ENCODE measurements around the gene SYT1. TPM values are rescaled to one million over a fixed set of nuclear protein-coding genes. Genes with fewer than 3 reads are reported as not detected.

The SYT1 gene
- total RNA-seq, 1 donor from 2014 or later: 0.17 TPM

DNA sequence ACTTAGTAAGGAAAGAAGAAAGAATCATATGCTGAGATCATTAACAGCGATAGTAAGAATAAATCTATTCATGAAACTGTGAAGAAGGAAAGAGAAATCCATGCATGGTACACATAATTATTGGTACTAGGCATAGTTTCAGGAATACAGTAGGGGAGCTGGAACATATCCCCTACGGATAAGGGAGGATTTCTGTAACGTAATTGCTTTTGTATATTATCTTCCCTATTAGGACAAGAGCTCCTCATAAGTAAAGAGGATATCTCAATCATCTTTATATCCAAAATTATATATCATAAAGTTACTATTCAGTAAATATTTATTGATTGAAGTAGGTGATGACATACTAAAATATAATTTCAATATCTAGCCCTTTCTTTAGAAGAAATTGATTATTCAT lies 22.9 kb downstream of the SYT1 start:
- ATAC-seq (no peak), DNase-seq (no peak)
- intact Hi-C loops (cut with micrococcal nuclease): no loop called here

DNA sequence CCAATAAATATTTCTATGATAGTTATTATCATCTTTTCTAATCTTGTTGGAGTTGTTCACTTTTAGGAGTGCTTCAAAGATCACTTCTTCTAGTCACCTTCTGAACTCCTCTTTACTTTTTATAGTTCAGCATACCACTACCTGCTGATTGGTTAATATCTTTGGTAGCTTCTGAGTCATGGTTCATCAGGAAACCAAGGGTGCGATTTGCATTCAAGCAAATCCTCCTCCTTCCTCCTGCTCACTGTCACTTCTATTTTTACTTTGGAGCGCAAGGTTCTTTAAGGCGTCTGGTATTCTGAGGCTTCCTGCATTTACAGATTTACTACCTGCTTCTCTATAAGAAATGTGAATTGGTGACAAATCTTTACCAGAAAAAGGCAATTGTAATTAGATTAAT lies 24.0 kb downstream of the SYT1 start:
- ATAC-seq (no peak), DNase-seq (no peak)
- intact Hi-C loops (cut with micrococcal nuclease): no loop called here

DNA sequence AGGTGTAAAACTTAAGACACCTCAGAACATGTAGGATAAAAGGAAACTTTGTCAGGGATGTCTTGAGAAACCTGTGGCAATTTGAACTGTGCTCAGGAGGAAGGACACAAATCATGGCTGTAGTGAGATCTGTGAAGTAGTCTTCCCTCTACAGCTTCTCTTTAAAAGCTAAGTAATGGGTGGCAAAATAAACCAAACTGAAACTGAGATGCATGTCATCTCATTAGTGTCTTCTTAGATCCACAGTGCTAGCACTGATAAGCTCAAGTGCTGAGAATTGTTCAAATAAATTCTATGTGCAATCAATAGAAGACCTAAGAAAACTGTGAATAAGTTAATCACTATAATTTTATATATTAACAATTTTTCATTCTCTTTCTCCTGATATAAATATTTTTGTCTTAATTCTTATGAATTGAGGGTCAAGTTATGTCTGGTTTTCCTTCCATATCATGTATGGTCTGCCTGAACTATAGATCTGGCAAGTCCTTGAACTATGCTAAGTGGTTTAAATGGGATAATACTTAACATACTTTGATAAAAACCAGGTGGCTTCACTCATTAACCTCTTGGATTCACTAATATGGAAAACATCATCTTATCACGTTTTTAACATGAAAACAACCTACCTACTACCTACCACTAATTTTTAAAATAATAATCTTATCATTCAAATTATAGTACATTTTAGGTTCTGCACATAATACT lies 27.2 kb downstream of the SYT1 start:
- no peak for ATAC-seq

DNA sequence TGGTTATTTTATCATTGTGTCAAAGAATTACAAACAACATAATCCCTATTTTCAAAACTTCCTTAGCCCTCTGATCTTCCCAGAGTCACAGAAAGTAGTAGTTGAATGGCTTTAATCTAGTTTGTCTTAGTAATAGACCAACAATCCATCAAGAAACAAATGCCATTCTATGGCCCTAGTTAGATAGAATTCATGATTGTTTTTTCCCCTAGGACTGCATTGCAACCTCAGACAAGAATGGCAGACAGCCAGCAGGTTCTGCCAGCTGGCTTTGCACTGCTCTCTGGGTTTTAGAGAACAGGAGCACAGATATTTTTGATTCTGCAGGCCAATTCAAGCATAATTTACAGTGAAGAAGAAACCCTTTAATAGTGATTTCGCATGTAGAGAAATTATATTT lies 33.8 kb downstream of the SYT1 start:
- intact Hi-C loops (cut with micrococcal nuclease): no loop called here
- ATAC-seq (peak; percentile 52), DNase-seq (peak; percentile 69)

More for the DNA sequence above, 27.2 kb downstream of the SYT1 start:
- intact Hi-C loops (cut with micrococcal nuclease): no loop called here
- no peak for DNase-seq

DNA sequence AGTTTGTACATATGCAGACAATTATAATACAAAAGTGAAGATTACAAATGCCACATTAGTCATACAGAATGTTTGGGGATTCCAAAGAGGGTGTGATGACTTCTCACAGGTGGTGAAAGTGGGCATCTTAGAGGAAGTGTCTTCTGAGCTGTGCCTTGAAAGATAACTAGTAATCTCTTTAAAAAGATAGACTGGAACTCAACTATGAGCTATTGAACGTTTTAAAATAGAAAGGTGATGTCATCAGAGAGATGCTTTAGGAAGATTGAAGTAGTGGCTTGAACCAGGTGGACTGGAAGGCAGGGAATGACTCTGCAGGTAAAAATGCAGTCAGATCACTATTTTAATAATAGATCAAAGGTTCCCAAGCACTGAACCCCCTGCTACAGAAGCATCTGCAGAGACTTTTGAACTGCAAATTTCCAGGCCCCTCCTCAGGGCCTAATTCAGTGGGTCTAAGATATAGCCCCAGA lies 50.3 kb downstream of the SYT1 start:
- ATAC-seq (no peak), DNase-seq (no peak)
- intact Hi-C loops (cut with micrococcal nuclease): no loop called here

DNA sequence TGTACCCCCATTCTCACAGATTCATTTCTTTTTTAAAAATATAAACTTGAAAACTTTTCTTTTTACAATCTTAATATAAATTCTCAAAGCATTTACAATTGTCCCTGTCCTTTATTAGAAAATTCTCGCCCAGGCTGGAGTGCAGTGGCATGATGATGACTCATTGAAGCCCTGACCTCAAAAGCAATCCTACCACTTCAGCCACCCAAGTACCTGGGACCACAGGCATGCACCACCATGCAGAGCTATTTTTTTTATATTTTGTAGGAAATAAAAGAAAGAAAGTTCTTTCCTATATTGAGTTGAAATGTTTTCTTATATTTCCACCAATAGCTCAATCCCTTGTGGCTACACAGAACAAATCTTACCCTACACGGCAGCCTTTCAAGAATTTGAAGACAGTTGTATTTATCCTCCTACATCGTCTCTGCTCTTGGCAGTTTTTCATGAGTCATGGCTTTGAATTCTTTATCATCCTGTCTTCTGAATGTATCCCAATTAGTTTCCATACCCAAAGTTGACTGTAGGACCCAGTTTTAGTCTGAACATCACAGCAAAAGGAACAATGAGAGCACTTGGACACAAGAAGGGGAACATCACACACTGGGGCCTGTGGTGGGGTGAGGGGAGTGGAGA lies 52.4 kb downstream of the SYT1 start:
- DNase-seq (no peak), ATAC-seq (no peak)
- intact Hi-C loops (cut with micrococcal nuclease): no loop called here

DNA sequence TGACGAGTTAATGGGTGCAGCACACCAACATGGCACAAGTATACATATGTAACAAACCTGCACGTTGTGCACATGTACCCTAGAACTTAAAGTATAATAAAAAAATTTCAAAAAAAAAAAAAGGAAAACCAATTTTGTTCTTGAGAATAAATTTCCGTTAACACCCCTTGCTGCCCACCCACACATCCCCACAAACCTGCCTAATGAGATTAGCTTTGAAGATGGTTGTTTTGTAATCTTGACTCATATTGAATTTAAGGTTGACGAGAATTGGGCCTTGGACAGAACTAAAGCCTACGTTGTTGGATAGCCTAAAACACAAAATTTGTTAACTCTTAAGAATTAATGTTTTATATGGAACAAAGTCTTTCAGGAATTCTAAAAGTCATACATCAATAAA lies 52.9 kb downstream of the SYT1 start:
- intact Hi-C loops (cut with micrococcal nuclease): no loop called here
- DNase-seq (no peak), ATAC-seq (no peak)

DNA sequence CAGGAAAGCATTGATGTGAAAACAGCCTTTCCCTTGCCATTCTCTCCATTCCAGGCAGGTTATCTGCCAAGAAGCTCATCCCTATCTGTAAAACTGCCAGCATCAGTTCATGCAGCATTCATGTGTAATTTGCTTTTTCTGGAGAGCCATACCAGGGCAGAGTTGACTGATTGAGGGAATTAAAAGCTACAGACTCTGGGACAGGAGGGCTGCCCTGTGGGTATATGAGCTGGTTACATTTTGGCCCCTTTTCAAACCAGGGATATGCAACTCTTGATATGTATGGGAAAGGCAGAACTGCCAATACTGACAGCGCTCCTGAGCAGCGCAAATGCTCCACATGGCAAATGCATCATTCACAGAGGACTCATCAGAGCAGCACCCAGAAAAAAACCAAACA lies 53.7 kb downstream of the SYT1 start:
- ATAC-seq: no peak

DNA sequence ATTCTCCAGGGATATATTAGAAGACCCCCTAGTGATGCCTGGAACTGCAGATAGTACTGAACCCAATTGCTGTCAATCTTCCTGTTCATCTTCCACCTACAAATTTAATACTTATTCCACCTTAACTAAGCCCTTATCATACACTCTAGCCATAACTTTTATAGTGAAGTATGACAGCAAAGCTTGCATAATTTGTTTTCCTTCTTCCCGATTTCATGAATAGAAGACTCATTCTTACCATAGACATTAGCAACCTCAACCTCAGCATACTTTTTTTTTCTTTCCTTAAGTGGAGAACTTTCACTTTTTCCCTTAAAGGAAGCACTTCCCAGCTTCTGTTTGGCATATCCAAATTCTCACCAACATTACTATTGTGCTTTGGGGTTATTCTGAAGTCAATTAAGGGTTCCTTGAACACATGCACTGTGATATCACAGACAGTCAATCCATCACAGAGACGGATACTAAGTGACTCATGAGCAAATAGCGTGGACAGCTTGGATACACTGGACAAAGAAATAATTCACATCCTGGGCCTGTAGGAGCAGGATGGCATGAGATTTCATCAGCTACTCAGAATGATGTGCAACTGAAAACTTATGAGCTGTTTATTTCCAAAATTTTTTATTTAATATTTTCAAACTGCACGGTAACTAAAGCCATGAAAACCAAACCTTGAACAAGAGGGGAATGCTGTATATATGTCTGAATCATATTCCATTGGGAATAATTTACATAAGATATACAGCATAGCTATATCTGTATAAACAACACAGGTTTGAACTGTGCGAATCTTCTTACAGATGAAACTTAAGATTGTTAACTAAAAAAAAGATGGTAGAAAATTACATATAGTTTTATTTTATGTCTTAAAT lies 63.9 kb downstream of the SYT1 start:
- intact Hi-C loops (cut with micrococcal nuclease): no loop called here
- ATAC-seq: no peak

More for the DNA sequence above, 53.7 kb downstream of the SYT1 start:
- DNase-seq: no peak
- intact Hi-C loops (cut with micrococcal nuclease): no loop called here

DNA sequence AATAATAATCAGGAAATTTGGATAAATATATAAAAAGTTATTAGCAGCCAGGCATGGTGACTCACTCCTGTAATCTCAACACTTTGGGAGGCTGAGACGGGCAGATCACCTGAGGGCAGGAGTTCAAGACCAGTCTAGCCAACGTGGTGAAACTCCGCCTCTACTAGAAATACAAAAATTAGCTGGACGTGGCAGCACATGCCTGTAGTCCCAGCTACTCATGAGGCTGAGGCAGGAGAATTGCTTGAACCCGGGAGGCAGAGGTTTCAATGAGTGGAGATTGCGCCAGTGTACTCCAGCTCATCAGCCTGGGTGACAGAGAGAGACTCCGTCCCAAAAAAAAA lies 64.5 kb downstream of the SYT1 start:
- ATAC-seq (no peak), DNase-seq (no peak)
- intact Hi-C loops (cut with micrococcal nuclease): no loop called here

More for the DNA sequence above, 63.9 kb downstream of the SYT1 start:
- no peak for DNase-seq

DNA sequence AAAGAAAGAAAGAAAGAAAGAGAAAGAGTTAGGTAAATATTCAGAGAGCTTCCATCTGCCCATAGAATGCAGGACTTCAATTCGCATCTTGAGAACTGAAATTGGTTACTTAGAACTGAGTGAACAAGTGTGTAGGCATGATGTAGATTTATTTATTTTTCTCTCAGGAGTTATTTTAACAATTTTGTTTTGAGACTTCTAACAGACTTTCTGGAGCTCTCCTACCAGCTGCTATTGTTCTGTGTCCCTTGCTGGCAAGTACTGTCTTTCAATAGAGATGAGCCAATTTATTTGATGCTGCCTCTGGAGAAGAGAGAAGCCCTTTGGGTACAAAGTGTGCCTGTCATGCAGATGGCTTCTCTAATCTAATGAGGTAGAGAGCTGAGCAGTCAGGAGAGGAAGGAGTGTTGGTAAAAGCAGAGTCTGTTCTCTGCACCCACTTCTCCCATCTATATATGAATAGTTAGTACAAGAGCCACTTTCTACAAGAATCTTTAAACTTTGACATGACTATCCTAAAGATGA lies 67.0 kb downstream of the SYT1 start:
- ATAC-seq: no peak
- DNase-seq: no peak
- intact Hi-C loops (cut with micrococcal nuclease): no loop called here

DNA sequence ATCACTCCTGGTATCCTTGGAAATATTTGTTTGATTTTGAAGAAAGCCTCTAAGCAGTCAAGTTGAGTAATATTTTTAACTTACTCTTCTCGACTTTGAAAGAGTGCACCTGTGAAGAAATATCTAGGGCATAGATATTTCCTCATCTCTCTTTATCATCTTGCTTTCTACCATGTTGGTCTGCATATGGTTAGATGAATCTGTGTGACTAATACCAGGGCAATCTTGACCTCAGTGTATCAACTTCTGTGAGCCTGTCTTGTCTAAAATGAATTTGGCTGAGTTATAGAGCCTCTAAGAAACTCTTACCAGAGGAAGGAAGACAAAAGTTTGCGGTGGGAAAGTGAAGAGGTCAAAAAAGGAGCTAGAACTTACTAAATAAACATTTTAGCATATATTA lies 68.4 kb downstream of the SYT1 start:
- DNase-seq (no peak), ATAC-seq (no peak)
- intact Hi-C loops (cut with micrococcal nuclease): no loop called here

DNA sequence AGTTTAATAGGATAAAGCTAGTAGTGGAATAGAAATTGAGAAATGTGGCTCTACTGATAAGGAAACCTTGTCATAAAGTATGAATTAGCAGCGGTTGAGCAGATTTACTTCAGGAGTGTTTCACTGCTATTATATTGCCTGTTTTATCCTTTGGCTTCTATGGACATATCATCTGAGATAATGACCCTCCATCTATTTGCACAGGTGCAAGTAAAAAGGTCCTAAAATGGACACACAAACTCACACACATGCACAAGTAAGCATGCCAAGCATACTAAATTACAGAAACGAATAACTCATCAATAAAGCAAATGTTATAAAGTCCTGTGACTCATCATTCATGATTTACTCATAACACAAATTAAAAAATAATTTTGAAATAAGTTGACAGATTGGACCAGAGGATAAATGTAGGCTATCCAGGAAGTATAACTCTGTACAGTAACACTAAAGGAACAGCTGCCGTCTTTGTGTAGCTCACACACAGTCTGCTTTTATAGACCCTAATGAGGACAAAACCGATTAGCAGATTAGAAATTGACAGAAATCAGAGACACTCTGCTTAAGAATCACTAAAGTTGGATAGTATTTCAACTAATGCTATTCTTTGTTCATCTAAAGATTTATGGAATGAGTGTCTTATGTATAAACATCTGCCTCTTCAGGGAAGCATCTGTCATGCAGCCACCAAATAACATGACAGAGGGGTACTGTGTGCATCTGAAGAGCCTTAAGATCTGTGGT lies 73.9 kb downstream of the SYT1 start:
- intact Hi-C loops (cut with micrococcal nuclease): no loop called here
- ATAC-seq (no peak), DNase-seq (no peak)

DNA sequence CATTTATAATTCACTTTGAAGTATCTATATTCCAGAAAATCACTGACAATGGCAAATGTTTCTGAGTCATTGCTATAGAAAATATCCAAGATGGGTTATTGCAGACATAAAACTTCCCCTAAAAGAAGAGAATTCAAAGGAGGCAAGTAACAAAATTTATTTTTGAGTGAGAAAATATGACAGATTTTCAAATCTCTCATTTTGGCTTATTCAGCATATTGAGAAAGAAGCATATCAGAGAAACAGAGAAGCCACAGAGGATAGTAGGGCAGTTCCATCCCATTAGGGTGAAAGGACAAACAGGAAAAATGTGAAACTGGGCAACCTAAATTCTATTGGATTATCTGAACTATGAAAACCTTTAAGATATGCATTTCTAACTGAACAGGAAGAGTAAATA lies 85.0 kb downstream of the SYT1 start:
- ATAC-seq (no peak), DNase-seq (no peak)
- intact Hi-C loops (cut with micrococcal nuclease): no loop called here

DNA sequence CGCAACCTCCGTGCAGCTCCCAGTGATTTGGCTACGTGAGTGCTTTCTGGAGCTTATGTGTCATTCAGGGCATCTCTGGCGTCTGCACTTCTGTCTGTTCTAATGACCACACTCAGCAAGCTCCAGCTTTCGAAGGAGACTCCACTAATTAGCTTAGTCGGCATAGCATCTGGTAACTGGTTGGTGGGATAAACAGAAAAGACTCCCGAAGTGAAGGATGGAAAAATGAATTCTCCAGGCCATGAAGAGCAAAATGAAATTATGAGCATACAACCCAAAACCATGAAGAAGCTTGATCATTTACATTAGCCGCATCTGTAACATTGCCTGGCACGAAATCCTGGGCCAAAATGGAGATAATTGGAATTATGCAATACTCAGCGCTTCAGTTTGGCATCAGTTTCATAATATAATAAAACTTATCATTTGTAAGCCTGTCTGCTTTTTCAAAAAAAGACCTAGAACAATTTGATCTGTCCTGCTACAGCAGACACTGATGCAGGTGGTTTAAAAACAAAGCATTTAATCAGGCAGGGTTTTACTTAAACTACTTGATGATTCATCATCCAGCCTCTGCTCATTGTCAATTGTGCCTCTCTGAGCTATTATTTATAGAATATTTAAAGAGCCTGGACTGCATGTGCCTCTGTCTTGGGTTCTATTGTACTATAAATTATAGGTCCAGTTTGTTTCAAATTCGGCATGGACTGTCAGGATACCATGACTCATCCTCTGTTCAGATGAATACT lies 87.4 kb downstream of the SYT1 start:
- DNase-seq (no peak), ATAC-seq (no peak)
- intact Hi-C loops (cut with micrococcal nuclease): no loop called here

DNA sequence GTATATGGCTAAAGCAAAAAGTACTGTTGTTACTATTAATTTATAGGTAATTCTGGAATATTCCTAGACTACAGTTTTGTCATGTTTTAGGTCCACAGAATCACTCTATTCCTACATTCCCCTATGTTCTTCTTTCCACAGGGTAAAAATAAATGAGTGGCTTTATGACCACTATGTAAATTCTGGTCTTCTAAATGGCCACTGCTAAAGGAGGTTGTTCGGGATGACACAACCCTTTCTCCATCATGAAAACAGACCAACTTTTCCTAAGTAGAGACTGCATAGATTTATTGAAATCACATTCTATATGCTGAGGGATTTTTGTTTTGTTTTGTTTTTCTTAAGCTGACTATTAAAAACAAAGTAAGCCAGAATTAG lies 88.0 kb downstream of the SYT1 start:
- intact Hi-C loops (cut with micrococcal nuclease): no loop called here
- ATAC-seq: no peak
- DNase-seq: no peak

DNA sequence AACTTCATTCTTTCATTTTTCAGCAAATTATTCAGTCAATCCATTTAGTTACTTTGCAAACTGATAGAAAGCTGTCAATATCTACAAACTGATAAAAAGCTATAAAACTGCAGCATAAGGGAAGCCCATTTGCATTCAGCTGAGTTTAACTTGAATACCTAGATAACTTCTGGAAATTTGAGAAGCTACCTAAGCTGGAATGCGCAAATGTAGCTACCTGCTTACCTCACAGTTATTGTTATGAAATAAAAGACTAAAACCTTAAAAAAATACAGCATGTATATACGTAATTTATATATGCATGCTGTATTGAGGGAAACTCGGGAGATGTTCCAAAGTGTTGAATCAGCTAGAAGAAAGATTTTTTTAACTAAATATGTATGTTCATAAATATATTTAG lies 94.4 kb downstream of the SYT1 start:
- intact Hi-C loops (cut with micrococcal nuclease): no loop called here
- no peak for ATAC-seq

DNA sequence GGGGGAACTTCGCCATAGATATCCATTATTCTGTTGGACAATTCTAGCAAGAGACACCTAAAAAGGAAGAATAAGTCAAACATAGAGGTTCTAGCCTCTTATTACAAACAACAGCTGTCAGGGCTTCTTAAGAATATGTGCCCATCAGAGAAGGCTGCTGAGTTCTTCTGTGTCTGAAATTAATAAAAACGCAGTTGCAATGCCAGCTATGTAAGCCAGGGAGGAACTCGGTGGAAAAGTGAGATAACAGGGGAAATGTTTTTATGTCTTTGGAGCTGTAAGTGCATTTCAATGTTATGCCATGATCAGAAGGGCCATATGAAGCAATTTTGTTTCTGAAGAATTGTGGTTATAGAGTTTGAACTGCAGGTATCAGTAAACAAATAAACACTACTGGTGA lies 95.0 kb downstream of the SYT1 start:
- intact Hi-C loops (cut with micrococcal nuclease): no loop called here
- ATAC-seq: no peak

More for the DNA sequence above, 94.4 kb downstream of the SYT1 start:
- DNase-seq: no peak

DNA sequence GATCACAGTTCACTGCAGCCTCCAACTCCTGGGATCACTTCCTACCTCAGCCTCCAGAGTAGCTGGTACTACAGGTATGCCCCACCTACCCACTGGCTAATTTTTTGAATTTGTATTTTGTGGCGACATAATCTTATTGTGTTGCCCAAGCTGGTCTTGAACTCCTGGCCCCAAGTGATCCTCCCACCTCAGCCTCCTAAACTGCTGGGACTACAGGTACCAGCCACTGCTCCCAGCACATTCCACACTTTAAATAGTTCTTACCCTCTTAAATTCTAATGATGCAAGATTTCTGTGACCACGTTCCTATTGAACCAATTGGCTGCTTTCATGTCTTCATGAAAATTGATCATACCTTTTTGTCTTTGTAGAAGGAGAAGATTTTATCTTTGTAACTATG lies 96.6 kb downstream of the SYT1 start:
- DNase-seq (no peak), ATAC-seq (no peak)
- intact Hi-C loops (cut with micrococcal nuclease): no loop called here

More for the DNA sequence above, 95.0 kb downstream of the SYT1 start:
- DNase-seq: no peak
